Nephron progenitor cell (in vitro differentiated cells): ENCODE data around the gene GABRR2.

Experiments used
- DNase-seq: peaks from one replicate; pipeline ENCODE4 v3.0.0; 2021
- H3K27ac Mint-ChIP-seq: 2 replicates; pipeline ENCODE4 v1.8.0; 2021; ENCODE audit warnings: mild to moderate bottlenecking, moderate library complexity, mixed read lengths
- H3K27me3 Mint-ChIP-seq: 2 replicates; pipeline ENCODE4 v1.8.0; 2021; ENCODE audit warnings: mild to moderate bottlenecking, low read depth, mixed read lengths; ENCODE audit not compliant: poor library complexity
- H3K36me3 Mint-ChIP-seq: 2 replicates; pipeline ENCODE4 v1.8.0; 2021; ENCODE audit warnings: low read depth, mixed read lengths
- H3K4me1 Mint-ChIP-seq: 2 replicates; pipeline ENCODE4 v1.8.0; 2021; ENCODE audit warnings: mixed read lengths
- H3K4me3 Mint-ChIP-seq: 2 replicates; pipeline ENCODE4 v1.8.0; 2021; ENCODE audit warnings: mild to moderate bottlenecking, moderate library complexity, mixed read lengths
- H3K9me3 Mint-ChIP-seq: 2 replicates; pipeline ENCODE4 v1.8.0; 2021; ENCODE audit warnings: mild to moderate bottlenecking, moderate library complexity, mixed read lengths
- TF ChIP-seq, protein P1 (sequence below): fragments of 200-600 bp; sonication (generic); IDR thresholded peaks from 2 replicates; pipeline ENCODE4 v1.5.0; 2021; ENCODE audit warnings: antibody characterized with exemption

The GABRR2 gene

DNA sequence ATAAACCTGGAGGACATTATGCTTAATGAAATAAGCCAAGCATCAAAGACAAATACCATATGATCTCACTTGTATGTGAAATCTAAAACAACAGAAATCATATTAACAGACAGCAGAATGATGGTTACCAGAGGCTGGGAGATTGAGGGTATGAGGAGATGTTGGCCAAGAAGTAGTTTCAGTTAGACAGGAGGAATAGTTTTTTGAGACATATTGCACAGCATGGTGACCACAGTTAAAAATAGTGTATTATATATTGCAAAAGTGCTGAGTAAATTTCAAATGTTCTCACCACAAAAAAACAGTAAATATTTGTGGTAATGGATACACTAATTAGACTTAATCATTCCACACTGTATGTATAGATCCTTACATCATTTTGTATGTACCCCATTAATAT, 99.7 kb downstream of the GABRR2 start:
- Mint-ChIP-seq H3K4me1 (peaks cover 21% of the 10 kb centered on the region), H3K4me3 (no peak overlapping the region), H3K9me3 (peaks cover 4% of the 10 kb centered on the region), H3K27ac (no peak overlapping the region), H3K36me3 (no peaks in the 10 kb centered on the region), H3K27me3 (peaks cover 9% of the 10 kb centered on the region)
- TF ChIP-seq, protein P1, sequence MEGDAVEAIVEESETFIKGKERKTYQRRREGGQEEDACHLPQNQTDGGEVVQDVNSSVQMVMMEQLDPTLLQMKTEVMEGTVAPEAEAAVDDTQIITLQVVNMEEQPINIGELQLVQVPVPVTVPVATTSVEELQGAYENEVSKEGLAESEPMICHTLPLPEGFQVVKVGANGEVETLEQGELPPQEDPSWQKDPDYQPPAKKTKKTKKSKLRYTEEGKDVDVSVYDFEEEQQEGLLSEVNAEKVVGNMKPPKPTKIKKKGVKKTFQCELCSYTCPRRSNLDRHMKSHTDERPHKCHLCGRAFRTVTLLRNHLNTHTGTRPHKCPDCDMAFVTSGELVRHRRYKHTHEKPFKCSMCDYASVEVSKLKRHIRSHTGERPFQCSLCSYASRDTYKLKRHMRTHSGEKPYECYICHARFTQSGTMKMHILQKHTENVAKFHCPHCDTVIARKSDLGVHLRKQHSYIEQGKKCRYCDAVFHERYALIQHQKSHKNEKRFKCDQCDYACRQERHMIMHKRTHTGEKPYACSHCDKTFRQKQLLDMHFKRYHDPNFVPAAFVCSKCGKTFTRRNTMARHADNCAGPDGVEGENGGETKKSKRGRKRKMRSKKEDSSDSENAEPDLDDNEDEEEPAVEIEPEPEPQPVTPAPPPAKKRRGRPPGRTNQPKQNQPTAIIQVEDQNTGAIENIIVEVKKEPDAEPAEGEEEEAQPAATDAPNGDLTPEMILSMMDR: no peak
- no peak for DNase-seq

DNA sequence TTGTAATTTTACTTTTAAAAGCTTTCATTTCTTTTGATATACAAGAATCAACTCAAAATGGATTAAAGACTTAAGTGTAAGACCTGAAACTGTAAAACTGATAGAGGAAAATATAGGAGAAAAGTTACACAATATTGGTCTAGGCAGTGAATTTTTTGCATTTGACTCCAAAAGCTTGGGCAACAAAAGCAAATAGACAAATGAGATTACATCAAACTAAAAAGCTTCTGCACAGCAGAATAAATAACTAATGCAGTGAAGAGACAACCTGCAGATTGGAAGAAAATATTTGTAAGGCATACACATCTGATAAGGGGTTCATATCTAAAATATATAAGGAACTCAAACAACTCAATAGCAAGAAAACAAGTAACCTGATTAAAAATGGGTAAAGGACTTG, 100.9 kb downstream of the GABRR2 start:
- Mint-ChIP-seq H3K4me1 (peaks cover 27% of the 10 kb centered on the region), H3K27ac (no peak overlapping the region), H3K36me3 (no peaks in the 10 kb centered on the region), H3K4me3 (no peak overlapping the region), H3K27me3 (peaks cover 9% of the 10 kb centered on the region), H3K9me3 (peaks cover 4% of the 10 kb centered on the region)
- no peak for DNase-seq
- TF ChIP-seq, protein P1: no peak

DNA sequence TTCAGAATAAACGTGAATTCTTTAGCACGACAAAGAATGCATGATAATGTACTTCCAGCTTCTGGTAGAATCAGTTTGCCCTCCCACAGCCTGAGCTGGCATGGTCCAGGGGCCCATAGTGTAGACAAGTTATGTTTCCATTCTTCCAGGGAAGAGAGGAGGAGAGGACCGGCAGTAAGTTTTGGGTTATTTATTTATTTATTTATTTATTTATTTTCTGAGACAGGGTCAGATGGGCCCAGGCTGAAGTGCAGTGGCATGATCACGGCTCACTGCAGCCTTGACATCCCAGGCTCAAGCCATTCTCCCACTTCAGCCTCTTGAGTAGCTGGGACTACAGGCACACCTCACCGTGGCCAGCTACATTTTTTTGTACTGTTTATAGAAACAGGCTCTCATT, 102.6 kb downstream of the GABRR2 start:
- TF ChIP-seq, protein P1: no peak
- no peaks in the 10 kb centered on the region for H3K36me3 Mint-ChIP-seq
- peaks cover 9% of the 10 kb centered on the region for H3K27me3 Mint-ChIP-seq
- DNase-seq: no peak
- H3K4me1 Mint-ChIP-seq: peaks cover 23% of the 10 kb centered on the region
- no peak overlapping the region for H3K4me3 Mint-ChIP-seq
- no peak overlapping the region for H3K27ac Mint-ChIP-seq
- peaks cover 4% of the 10 kb centered on the region for H3K9me3 Mint-ChIP-seq

DNA sequence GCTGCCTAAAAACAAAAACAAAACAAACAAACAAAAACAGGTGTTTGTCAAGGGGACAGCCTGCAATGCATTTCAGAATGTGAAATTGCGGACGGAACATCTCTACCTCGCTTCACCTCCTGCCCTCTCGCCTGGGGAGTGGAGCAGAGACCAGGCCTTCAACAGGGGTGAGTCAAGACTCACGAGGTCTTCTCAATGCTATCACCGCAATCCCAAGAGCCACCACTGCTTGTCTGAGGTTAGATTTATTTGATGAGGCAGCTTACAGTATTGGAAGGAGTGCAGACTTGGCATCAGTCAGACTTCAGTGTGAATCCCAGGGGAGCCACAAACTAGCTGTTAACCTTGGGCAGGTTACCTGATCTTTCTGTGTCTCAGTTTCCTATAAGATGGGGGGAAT, 105.6 kb downstream of the GABRR2 start:
- no peak for DNase-seq
- Mint-ChIP-seq H3K27ac (peak overlapping the region; percentile 9), H3K4me1 (peaks cover 15% of the 10 kb centered on the region), H3K36me3 (no peaks in the 10 kb centered on the region), H3K4me3 (no peak overlapping the region), H3K9me3 (peaks cover 4% of the 10 kb centered on the region), H3K27me3 (no peaks in the 10 kb centered on the region)
- TF ChIP-seq, protein P1: no peak

DNA sequence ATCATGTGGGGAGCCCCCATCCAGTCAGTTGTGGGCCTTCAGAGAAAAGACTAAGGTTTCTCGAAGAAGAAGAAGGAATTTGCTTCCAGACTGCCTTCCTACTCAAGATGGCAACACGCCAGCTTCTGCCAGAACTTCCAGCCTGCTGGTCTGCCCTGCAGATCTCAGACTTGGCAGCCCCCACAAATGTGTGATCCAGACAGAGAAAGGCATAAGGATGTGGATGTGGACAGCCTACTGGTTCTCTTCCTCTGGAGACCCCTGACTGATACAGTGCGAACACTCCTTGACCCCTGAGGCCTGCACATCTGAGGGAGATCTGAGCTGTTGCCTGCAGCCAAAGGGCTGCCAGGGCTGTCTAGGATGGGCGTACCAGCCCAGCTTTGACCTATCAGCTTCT, 106.5 kb downstream of the GABRR2 start:
- H3K9me3 Mint-ChIP-seq: no peaks in the 10 kb centered on the region
- no peak overlapping the region for H3K4me3 Mint-ChIP-seq
- H3K27ac Mint-ChIP-seq: no peak overlapping the region
- no peak for DNase-seq
- H3K4me1 Mint-ChIP-seq: peaks cover 15% of the 10 kb centered on the region
- H3K36me3 Mint-ChIP-seq: no peaks in the 10 kb centered on the region
- peaks cover 4% of the 10 kb centered on the region for H3K27me3 Mint-ChIP-seq
- TF ChIP-seq, protein P1: no peak
